Esophagus squamous epithelium (tissue), 5 donors: ENCODE results near the gene TFRC. TPM values are rescaled to one million over a fixed set of nuclear protein-coding genes. Genes with fewer than 3 reads are reported as not detected.
"Not testable (repeated sequence)": the region's sequence is repeated elsewhere in the genome, so short reads cannot be mapped to it uniquely, and the experiment has no call there.

Experiments used
- DNase-seq: peaks from one replicate; lab custom pipeline; 2025; lab: John Stamatoyannopoulos, UW
- H3K27ac ChIP-seq, 4 donors: fragments of 200-600 bp; sonication (generic); one replicate each; pipeline ENCODE4 v1.5.1; 2016 to 2019; ENCODE audit warnings: mild to moderate bottlenecking in 1 of 4
- H3K27me3 ChIP-seq, 4 donors: fragments of 200-600 bp; sonication (generic); 1 replicate in 3 of 4; 2 replicates in 1 of 4; pipeline versions ENCODE4 v1.5.1 to v1.6.0; 2017 to 2021; ENCODE audit warnings: antibody characterized with exemption in 1 of 4
- H3K36me3 ChIP-seq, 3 donors: fragments of 200-600 bp; sonication (generic); one replicate each; pipeline ENCODE4 v1.5.1; 2016 to 2019
- H3K4me1 ChIP-seq, 3 donors: fragments of 200-600 bp; sonication (generic); one replicate each; pipeline ENCODE4 v1.5.1; 2017 to 2019
- H3K4me3 ChIP-seq, 4 donors: fragments of 200-600 bp; sonication (generic); 1 replicate in 3 of 4; 2 replicates in 1 of 4; pipeline ENCODE4 v1.5.1; 2016 to 2019; ENCODE audit warnings: mild to moderate bottlenecking in 2 of 4, moderate library complexity in 1 of 4
- H3K9me3 ChIP-seq, 3 donors: fragments of 200-600 bp; sonication (generic); one replicate each; pipeline ENCODE4 v1.5.1; 2016 to 2019
- POLR2A ChIP-seq, 4 donors: fragments of 450-650 bp; IDR thresholded peaks; one replicate each; pipeline ENCODE4 v1.6.1; 2017; ENCODE audit warnings: antibody characterized with exemption in 4 of 4, mild to moderate bottlenecking in 4 of 4, moderate library complexity in 3 of 4
- WGBS, 2 donors: methylation state at CpG; one replicate each; pipeline ENCODE4 v1.1.5; 2018; 5-methylcytosine and 5-hydroxymethylcytosine counted together
- intact Hi-C: fragments of 100-400 bp; cut with DNase I; formaldehyde crosslinking; loops from one replicate; pipeline ENCODE4 v1.15.0; 2022
- total RNA-seq, 4 donors: library from RNA; depleted of rRNA; stranded (reverse); fragments of >200 nt; gene quantifications; one replicate each; pipeline ENCODE4 v1.1.0, GENCODE V29; 2016
- TF ChIP-seq, protein P1 (sequence below), 6 experiments: fragments of 450-650 bp in 4 of 6; fragments of 200-600 bp in 2 of 6; sonication (generic) in 2 of 6; IDR thresholded peaks; one replicate each; pipeline ENCODE4 v1.5.1; 2016 to 2019; ENCODE audit warnings: antibody characterized with exemption in 6 of 6, mild to moderate bottlenecking in 4 of 6, moderate library complexity in 4 of 6
- donor health status: DM: yes; HTN: yes; CAD: no.

TFRC gene
- total RNA-seq, 4 donors from 2014 or later: 71.0 to 202 (median 151) TPM

DNA sequence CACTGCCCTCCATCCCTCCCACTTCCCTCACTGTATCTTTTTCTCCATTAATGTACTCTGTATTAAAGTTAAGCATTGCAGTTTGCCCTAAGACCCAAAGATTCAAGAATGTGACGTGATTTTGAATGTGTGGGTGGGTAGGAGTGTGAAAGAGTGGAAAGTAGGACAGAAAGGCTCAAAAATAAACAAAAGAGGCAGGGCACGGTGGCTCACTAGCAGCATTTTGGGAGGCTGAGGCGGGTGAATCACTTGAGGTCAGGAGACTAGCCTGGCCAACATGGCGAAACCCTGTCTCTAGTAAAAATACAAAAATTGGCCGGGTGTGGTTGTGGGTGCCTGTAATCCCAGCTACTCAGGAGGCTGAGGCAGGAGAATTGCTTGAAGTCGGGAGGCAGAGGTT lies 18.4 kb downstream of the TFRC start:
- no peak for DNase-seq
- TF ChIP-seq POLR2A (IDR thresholded peaks at IDR 0.05): no peak
- TF ChIP-seq, protein P1, sequence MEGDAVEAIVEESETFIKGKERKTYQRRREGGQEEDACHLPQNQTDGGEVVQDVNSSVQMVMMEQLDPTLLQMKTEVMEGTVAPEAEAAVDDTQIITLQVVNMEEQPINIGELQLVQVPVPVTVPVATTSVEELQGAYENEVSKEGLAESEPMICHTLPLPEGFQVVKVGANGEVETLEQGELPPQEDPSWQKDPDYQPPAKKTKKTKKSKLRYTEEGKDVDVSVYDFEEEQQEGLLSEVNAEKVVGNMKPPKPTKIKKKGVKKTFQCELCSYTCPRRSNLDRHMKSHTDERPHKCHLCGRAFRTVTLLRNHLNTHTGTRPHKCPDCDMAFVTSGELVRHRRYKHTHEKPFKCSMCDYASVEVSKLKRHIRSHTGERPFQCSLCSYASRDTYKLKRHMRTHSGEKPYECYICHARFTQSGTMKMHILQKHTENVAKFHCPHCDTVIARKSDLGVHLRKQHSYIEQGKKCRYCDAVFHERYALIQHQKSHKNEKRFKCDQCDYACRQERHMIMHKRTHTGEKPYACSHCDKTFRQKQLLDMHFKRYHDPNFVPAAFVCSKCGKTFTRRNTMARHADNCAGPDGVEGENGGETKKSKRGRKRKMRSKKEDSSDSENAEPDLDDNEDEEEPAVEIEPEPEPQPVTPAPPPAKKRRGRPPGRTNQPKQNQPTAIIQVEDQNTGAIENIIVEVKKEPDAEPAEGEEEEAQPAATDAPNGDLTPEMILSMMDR (IDR thresholded peaks at IDR 0.05): no peak
- no peaks in the 10 kb centered on the region for H3K27me3 ChIP-seq
- no peak overlapping the region for H3K4me3 ChIP-seq
- H3K9me3 ChIP-seq: no peaks in the 10 kb centered on the region
- 80 to 84% methylated on average over 5 to 6 of the region's 6 CpGs for WGBS, 2 donors
- H3K27ac ChIP-seq: no peak overlapping the region
- intact Hi-C loops: no loop called here
- H3K4me1 ChIP-seq: no peaks in the 10 kb centered on the region
- H3K36me3 ChIP-seq: peaks cover 19 to 100% (median 84%) of the 10 kb centered on the region in 3 donors

DNA sequence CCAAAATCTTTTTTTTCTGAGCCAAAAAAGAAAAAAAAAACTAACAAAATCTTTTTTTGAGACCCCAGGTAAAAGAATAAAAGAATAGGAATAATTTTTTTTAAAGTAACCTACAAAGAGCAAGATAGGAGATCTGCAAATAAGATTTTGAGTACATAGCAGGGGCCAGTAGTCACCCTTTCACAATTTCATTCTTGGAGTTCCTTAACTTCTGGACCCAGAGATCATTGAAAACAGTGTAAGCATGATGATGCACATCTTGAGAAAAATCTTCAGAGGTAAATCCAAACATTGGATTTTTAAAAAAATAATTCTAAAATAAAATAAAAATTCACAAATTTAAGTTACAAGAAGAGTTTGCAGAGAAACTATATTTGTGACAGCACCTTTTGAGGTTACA lies 18.8 kb downstream of the TFRC start:
- Histone ChIP-seq H3K4me3 (no peak overlapping the region), H3K27me3 (no peaks in the 10 kb centered on the region), H3K36me3 (peaks cover 19 to 100% (median 84%) of the 10 kb centered on the region in 3 donors), H3K27ac (no peak overlapping the region), H3K4me1 (no peaks in the 10 kb centered on the region), H3K9me3 (no peaks in the 10 kb centered on the region)
- DNase-seq: no peak
- no peak for TF ChIP-seq POLR2A (IDR thresholded peaks at IDR 0.05)
- TF ChIP-seq, protein P1 (IDR thresholded peaks at IDR 0.05): no peak
- intact Hi-C loops: no loop called here

DNA sequence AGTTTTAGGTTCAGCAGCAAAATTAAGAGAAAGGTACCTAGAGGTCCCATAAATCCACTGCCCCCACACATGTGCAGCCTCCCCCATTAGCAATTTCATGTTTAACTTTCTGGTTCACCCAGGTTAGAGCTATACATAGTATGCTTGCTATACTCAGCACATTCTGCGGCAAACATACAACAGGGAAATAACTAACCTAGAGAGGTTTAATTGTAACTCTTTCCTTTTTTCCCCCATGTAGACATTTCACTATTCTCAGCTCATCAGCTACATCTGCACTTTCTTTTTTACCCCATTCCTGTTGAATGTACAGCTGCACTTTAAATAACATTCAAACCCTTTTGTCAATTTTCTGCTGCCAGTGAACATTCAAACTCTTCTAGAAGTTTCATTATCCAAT lies 21.1 kb downstream of the TFRC start:
- Histone ChIP-seq H3K36me3 (peaks cover 21 to 100% (median 84%) of the 10 kb centered on the region in 3 donors), H3K4me1 (no peaks in the 10 kb centered on the region), H3K4me3 (no peak overlapping the region), H3K27ac (no peak overlapping the region), H3K9me3 (no peaks in the 10 kb centered on the region), H3K27me3 (no peaks in the 10 kb centered on the region)
- DNase-seq: no peak
- 89 to 95% methylated on average over 1 of the region's 1 CpG for WGBS, 2 donors
- TF ChIP-seq, protein P1 (IDR thresholded peaks at IDR 0.05): no peak
- TF ChIP-seq POLR2A (IDR thresholded peaks at IDR 0.05): no peak
- intact Hi-C loops: no loop called here

DNA sequence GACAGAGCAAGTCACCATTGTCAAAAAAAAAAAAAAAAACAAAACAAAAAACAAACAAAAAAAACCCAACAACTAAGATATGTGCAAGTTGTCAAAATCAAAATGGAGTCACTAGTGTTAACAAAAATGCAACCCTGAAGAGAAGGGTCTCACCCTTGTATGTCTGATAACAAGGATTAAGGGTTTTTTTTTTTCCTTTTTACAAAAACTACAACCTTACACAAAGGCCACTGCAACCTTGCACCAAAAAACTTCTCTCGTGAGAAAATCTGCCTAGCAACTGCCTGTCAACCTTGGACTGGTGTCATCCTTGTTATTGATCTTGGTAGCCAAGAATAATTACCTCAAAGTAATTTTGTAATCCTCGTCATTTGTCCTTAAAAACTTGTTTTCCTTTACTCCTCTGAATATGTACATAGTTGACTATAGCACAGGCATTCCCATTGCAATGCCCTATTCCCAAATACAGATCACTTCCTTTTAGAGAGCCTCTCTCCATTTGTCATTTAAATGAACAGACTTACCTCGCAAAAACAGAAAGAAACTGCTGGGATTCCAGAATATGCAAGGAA lies 24.0 kb downstream of the TFRC start:
- Histone ChIP-seq H3K9me3 (no peaks in the 10 kb centered on the region), H3K4me1 (no peaks in the 10 kb centered on the region), H3K36me3 (peaks cover 27 to 100% (median 82%) of the 10 kb centered on the region in 3 donors), H3K27me3 (no peaks in the 10 kb centered on the region), H3K27ac (no peak overlapping the region), H3K4me3 (no peak overlapping the region)
- TF ChIP-seq POLR2A (IDR thresholded peaks at IDR 0.05): no peak
- TF ChIP-seq, protein P1 (IDR thresholded peaks at IDR 0.05): no peak
- DNase-seq: no peak
- 62 to 73% methylated on average over 3 of the region's 3 CpGs for WGBS, 2 donors
- intact Hi-C loops: no loop called here

DNA sequence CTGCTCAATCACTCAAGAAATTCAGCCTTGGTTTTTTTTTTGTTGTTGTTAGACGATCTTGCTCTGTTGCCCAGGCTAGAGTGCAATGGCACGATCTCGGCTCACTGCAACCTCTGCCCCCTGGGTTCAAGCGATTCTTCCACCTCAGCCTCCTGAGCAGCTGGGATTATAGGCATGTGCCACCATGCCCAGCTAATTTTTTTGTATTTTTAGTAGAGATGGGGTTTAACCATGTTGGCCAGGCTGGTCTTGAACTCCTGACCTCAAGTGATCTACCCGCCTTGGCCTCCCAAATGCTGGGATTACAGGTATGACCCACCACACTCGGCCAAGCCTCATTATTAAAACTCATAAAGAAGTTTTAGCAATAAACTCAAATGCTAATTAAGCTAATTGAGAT lies 25.5 kb downstream of the TFRC start:
- intact Hi-C loops, H3K4me3 ChIP-seq, H3K27me3 ChIP-seq, DNase-seq, H3K27ac ChIP-seq, H3K4me1 ChIP-seq, H3K9me3 ChIP-seq: not testable (repeated sequence)
- 89 to 99% methylated on average over 6 of the region's 6 CpGs for WGBS, 2 donors
- H3K36me3 ChIP-seq: peaks cover 26 to 100% (median 83%) of the 10 kb centered on the region in 3 donors
